GM23248 (cell line): ENCODE results near the gene ARV1.

ENCODE experiments used
- EZH2 ChIP-seq: fragments of 200-600 bp; sonication (generic); IDR thresholded peaks from 2 replicates; pipeline ENCODE4 v1.6.1; 2018; ENCODE audit warnings: antibody characterized with exemption, mild to moderate bottlenecking; ENCODE audit not compliant: insufficient read depth, poor library complexity, severe bottlenecking
- EZH2phosphoT487 ChIP-seq: fragments of 200-600 bp; sonication (generic); IDR thresholded peaks from 2 replicates; pipeline ENCODE4 v1.6.1; 2018; ENCODE audit warnings: antibody characterized with exemption, moderate library complexity, mild to moderate bottlenecking, low read depth; ENCODE audit not compliant: insufficient read depth

DNA sequence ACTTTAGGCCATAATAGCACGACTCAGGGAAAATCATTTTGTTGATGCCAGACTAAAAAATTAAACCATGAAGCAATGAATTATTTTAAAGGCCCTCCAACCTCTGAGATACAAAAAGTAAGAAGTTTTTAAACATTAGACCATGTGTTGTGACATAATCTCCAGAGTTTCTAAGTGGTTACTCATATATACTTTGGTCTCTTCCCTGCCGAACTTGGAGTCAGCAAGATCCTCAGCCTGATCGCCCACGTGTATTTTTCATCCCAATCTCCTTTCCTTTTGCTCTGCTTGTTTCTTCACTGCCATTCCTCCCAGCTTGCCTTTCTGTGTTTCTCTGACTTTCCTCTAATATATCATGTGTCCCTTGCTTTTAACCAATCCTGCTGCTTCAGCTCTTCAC is 3.8 kb downstream of the ARV1 start:
- TF ChIP-seq EZH2 (no peak), EZH2phosphoT487 (no peak)
